NOMO-1 (cell line): ENCODE data around the gene KLK13.

Source experiments
- DNase-seq, 2 experiments: peaks; one replicate each; lab custom pipeline; 2025; ENCODE audit not compliant: unreplicated experiment in 2 of 2; lab: John Stamatoyannopoulos, UW

KLK13 gene

DNA sequence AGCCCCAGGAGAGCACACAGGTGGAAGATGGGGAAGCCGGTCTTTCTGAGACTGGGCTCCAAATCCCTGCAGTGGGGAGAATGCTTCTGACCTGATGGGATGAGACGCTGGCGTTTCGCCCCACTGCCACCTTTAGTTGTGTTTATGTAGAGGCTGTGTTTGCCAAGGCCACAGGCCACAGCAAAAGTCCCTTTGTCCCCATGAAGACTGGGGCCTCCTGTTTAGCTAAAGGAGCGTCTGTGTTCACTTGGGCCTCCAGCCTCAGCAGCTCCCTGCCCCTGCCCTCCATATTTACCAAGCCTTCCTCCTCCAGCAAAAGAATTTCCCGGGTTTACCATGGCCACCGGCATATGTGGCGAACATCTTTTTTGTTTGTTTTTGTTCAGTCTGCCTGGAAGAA, 28.2 kb upstream of the KLK13 start:
- DNase-seq, result no peak

DNA sequence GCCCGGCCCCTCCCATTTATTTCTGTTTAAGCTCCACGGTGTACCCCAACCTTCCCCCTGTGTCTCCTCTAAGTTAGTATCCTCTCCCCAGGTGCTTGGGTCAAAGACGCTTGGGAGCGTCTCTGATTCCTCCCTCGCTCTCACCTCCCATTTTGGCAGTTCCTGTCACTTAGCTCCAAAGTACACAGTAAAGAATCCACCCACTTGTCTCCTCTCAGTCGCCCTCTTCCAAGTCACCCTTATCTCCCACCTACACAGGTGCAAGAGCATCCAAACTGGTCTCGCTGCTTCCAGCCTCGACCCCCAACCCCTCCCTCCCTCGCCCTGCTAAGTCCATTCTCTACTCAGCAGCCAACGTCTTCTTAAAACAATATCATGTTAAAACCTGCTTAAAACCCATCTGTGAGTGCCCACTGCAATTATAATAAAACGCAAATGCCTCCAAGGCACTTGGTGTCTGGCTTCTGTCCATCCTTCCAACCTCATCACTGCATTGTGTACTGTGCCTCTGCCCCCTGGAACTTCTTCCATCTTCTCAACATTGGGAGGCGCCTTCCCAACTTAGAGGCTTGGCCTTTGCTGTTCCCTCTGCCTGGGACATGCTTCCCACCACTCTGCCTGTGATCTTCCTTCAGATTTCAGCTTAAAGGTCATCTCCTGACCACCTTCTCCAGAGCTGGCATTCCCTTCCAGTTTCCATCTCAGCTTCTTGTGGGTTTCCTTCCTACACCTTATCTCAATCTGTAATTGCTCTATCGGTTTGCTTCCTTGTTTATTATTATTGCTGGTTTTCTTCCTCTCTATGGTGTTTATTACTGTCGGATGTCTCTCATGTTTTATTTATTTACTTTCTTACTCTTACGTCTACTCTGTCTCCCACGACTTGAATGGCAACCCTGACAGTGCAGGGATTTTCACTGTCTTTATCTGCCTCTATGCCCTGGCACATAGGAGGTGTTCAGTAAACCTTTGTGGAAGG, 27.3 kb upstream of the KLK13 start:
- no peak for DNase-seq

DNA sequence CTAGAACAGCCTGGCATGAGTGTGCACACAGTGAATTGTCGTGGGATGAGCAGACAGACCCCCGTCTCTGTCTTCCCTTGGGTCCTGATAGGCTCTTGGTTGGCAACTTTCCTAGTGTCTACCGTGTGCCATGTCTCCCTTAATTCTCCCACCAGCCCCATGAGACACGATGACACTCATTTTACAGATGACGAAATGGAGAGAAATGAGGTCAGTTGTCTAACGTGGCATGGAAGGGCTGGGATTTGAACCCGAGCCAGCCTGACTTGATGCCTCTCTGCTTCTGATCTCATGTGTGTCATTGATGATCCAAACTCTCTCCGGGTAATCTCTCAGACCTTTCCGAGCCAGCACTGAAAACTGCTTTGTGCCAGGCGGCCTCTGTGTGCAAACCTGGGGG, 26.2 kb upstream of the KLK13 start:
- no peak for DNase-seq

DNA sequence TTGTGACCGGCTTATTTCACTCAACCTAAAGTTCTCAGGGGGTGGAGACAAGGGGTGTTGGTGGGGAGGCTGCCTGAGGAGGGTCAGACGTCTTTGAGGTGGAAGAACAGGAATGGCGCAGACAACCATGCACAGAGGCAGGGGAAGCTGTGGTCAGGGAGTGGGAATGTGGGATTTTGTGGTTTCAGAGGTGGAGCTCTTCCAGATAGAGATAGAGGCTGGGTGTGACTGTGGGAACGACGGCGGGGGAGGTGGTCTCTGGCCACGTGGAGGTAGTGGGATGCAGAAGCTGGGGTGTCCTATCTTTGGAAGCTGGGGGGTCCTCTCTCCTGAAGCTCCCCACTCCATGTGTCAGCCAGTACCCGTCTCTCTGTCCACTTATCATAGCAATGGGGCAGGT, 25.6 kb upstream of the KLK13 start:
- no peak for DNase-seq

DNA sequence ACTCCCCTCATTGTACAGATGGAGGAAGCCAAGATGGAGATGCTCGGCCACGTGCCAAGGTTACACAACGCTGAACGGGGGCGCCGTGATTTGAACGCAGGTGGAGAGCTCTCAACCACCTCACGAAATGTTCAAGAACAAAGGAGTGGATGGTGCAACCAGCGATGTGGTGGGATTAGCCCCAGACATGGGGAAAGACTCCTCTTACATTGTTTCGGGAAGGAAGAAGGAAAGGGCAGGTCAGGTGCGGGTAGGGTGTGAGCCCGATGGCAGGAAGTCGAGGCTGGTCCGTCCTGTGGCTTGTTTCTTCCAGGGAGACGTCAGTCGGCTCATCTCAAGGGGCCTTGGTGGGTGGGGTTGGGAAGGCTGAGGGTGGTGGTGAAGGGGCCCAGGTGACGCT, 24.9 kb upstream of the KLK13 start:
- no peak for DNase-seq

DNA sequence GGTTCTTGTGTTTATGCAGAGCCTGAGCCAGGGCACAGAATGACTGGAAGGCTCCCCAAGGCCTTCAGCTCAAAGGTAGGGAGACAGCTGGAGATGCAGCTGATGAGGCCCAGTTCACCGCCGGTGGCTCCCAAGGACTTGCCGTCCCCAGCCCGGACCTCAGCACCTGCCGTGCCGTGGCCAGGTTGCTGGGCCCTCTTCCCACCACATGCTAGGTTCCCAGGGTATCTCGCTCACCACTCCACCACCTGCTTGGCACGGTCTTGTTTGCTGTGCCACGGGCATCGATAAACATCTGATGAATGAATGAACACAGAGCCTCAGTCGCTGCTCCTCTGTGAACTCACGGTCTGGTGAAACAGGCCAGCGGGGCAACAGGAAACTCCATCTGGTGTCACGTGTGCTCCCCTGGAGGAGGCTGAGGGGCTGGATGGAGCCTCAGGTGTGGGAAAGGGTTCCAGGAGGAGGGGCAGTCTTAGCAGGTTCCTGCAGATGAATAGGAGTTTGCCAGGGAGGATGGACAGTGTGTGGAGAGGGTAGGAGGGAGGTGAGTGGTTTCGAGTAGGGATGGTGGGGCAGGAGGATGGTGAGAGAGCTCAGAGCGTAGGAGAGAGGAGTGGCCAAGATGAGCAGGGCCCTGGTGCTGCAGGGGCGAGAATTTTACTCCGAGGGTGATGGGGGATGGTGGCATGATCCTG, 21.4 kb upstream of the KLK13 start:
- DNase-seq, result no peak

DNA sequence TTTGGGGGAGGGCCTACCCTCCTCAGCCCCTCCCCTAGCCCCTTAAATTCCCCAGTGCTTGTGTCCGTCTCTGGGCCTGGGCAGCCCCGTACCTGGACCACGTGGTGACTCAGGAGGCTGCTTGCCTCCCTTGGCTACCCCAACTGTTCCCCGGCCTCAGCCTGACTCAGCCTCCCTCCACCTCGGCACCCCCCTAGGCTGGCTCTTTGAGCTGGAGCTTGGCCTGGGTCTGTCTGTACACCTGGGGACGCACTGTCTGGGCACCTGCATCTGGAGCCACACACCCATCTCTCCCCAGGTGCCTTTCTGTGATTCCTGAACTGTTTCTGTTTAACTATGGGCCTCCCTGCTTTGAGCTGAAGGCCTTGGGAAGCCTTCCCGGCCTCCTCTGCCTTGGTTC, 19.6 kb upstream of the KLK13 start:
- no peak for DNase-seq

DNA sequence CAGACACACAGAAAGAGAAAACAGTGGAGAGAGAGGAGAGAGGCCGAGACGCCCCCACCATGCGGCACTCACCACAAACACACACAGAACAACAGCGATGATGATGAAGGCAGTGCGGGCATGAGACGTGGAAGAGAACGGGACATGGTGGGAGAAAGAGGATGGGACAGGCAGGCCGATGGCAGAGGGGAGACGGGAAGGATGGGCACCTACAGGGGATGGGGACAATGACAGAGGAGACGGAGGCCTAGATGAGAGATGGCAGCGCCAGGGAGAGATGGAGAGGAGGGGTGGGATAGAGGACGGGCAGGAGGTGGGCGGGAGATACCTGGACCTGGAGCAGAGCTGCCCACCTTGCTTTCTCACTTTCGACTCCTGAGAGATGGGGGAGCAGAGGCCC, 18.9 kb upstream of the KLK13 start:
- no peak for DNase-seq

DNA sequence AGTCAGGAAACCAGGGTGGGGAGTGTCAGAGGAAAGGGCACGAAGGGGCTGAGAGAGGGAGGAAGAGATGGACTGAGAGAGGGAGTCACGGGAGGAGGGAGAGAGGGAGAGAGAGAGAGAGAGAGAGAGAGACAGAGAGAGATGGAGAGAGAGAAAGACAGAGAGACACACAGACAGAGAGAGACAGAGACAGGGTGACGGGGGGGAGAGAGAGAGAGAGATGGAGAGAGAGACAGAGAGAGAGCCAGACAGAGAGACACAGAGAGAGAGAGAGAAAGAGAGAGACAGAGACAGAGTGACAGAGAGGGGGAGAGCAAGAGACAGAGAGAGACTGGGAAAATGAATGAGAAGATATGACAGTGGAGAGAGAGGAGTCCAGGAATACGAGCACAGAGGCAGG, 18.3 kb upstream of the KLK13 start:
- no peak for DNase-seq

DNA sequence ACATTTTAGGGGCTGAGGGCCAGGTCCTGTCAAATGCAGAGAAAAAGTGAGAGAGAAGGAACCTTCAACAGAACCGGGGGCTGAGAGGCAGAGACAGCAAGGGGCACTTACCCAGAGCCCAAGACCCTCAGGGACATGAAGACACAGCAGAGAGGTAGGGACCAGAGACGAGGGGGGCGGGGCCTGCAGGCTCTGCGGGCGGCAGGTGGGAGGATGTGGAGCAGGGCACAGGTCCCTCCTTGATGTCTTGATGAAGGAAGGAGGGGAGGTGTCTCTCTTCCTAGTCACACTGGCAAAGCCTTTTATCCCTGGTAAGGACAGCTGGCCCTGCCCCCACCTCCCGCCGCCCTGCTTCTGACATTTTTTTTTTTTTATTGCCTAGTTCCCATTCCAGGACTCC, 17.7 kb upstream of the KLK13 start, which contains the start of gene KLK14:
TSS of gene KLK14 (minus strand) at position 277 of the 400 bp plus-strand sequence. CDS start at position 4, 273 bp downstream.
- no peak for DNase-seq

DNA sequence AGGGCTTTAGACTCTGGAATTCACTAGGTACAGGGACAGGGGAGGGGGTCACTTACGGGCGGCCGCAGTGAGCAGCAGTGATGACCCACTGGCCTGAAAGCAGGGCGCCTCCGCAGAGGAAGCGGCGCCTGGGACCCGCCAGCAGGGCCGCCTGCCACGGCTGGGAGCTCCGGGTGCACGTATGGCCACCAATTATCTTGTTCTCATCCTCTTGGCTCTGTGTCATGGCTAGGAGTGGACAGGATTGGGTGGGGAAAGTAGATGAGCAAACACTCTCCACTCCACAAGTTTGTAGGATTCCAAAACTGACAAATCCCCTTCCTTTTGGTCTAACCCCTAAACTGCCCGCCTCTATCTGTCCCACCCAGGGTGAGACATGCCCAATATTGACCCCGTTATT, 16.6 kb upstream of the KLK13 start:
- DNase-seq, result no peak

DNA sequence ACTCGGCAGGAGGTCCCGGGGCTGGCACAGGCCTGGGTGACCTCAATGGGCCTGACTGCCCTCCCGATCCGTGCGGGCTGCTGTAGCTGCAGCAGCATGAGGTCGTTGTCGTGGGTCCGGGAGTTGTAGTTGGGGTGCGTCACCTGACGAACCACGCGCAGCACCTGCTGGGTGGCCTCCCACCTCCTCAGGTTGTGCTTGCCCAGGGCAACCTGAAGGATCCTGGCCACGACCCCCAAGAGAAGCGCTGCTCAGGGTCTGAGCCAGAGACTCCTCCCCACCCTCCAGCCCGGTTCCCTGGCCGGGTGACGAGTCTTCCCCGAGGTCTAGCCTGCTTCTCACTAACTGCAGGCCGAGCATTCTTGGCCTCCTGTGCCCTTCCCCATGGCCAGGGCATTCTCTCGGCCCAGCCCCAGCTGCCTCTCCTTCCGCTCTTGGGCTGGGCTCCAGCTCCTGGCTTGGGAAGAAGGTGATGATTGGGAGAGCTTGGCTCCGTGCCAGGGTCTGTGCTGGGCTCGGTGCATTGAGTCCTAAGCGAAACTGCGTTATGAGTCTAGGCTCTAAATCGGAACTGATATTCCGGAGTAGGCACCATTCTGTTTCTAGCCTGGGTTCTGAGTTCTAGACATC, 14.7 kb upstream of the KLK13 start:
- DNase-seq, result no peak

DNA sequence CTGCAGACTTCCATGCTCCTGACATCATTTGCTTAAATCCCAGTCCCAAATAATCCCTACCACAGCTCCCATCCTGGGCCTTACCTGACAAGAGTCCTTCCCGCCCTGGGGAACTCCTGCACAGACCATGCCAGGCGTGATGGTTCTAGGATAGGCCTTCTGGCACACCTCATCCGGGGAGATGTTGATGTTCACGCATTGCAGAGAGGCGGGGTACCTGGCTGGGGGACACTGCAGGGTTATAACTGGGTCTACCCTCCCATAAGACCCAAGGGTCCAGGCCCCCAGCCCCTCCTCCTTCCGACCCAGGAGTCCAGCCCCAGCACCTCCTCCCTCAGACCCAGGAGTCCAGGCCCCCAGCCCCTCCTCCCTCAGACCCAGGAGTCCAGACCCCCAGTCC, 13.8 kb upstream of the KLK13 start:
- DNase-seq, result no peak

DNA sequence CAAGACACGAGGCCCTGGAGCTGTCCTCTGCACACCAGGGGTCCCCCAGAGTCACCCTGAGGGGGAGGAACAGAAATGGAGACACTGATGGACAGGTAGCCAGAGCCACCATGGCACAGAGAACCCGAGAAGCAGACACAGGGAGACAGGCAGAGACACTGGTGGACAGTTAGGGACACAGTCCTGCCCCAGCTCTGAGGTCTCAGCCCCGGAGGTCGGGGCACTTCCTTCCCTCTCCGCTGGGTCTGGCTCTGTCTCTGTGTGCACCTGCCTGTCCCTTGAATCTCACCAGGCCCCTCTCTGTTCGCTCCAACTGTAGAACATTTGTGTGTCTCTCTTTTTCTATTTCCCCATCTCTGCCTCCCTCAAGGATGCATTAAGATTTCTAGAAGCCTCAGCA, 13.2 kb upstream of the KLK13 start:
- no peak for DNase-seq

DNA sequence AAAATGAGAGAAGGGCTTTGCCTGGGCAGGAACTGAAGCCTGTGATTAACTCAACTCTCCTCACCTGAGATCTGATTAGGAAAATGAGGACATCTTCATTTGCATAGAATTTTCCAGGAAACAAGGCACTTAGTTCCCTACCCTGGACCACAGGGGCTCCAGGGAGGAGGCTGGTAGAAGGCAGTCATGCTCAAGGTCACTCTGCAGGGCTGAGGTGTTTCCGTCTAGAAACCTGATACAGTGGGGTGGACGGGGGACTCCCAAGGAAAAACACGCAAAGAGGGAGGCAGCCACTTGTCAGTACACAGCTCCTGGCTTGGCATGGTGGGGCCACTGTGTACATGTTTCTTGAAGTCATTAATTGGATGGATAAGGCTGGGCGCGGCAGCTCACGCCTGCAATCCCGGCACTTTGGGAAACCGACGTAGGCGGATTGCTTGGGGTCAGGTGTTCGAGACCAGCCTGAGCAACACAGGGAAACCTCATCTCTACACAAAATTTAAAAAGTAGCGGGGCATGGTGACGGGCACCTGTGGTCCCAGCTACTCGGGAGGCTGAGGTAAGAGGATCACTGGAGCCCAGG, 11.8 kb upstream of the KLK13 start:
- no peak for DNase-seq

DNA sequence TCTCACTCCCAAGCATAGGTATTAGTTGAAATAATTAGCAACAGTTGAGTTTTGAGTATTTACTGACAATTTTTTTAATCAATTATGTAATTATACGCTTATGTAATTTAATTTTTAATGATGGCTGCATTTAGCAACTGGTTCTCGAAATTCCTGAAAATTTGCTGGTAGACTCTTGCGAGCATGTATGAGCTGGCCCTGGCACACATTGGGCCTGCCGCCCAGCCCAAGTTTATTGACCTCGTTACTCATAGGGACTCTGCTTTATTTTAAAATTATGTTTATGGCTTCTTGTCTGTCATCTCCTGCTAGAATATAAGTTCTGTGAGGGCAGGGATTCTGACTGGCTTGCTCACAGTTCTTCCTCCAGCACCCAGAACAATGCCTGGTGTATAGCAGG, 11.1 kb upstream of the KLK13 start:
- DNase-seq, result no peak

DNA sequence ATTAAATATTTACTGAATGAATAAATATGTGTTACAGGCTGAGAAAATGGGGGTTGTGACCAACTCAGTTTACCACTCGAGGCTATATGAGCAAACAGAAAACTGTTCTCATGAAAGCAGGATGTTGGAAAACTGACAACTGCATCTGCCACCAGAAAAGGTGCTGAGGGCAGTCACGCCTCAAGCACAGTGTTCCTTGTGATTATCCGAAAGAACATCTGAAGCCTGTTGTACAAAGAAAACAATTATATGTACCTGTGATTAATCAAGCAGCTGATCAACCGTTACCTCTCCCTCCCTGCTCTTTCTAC, 6.2 kb upstream of the KLK13 start:
- DNase-seq, result no peak

DNA sequence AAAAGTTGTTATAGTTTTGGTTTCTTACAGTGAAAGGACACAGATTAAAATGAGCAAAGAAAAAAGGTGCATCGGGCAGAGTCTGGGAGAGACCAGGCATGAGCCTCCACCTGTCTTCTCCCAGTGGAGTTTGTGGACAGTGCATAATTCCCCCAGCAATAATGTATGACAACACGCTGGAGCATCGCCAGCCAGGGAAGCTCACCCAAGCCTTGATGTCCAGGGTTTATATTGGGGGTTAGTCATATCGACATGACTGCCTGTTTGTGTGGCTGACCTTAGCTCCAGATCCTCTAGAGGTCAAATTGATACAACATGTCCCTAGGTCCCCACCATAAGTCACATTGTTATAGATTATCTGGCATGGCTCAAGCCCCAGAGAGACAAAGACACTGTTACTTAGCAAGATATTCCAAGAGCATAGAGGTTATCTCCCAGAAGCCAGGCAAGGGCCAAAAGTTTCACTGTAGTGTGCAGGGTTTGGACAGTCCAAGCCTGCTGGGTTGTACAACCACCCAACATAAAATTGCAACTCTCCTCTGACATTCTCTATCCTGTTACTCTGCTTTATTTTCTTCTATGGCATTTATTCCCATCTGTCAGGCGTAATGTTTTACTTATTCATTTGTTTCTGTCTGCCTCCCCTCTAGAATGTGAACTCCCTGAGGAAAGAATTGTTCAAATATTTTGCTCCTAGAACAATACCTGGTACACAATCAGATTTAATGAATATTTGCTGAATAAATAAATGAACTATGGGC, 5.6 kb upstream of the KLK13 start:
- DNase-seq, result no peak

DNA sequence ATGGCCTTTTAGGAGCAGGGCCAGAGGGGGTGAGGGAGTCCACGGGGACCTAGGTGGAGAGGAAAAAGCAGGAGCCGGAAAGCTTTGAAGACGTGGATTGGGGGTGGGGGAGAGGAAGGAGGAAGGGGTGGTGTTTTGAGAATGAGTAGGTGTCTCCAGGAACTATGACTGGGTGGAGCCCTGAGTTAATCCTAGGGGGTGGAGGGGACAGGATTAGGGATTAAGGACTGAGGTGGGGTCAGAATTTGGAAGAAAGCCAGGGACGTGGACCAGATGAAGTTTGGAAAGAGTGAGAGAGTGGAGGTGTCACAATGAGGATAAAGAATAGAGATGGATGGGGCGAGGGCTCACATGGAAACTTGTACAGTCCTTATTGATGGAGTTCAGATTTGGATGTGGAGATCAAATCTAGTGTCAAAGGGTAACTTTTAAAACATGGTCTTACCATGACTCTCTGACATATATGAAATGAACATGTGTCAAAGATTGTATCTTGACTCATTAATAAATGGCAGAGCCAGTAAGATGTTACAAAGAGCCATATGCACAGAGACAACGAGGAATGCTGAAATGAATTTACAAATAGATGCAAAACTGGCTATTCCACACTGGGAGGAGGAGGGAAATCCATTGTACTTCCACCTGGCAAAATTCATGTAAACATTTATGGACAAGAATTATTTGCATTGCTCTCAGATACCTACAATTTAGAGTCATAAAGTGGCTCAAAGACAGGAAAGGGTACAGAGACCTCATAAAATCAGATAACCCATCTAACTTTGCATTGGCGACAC, 1.7 kb upstream of the KLK13 start:
- no peak for DNase-seq
